HG03045 (cell line): Measurements from ENCODE around the gene SRSF1.
"Not testable (repeated sequence)": the region's sequence is repeated elsewhere in the genome, so short reads cannot be mapped to it uniquely, and the experiment has no call there.

ENCODE experiments used
- ATAC-seq: cut with Tn5 transposase; IDR thresholded peaks from one replicate; pipeline ENCODE4 v1.9.1; 2021; ENCODE audit warnings: mild to moderate bottlenecking, moderate library complexity; ENCODE audit not compliant: unreplicated experiment

SRSF1 gene

DNA sequence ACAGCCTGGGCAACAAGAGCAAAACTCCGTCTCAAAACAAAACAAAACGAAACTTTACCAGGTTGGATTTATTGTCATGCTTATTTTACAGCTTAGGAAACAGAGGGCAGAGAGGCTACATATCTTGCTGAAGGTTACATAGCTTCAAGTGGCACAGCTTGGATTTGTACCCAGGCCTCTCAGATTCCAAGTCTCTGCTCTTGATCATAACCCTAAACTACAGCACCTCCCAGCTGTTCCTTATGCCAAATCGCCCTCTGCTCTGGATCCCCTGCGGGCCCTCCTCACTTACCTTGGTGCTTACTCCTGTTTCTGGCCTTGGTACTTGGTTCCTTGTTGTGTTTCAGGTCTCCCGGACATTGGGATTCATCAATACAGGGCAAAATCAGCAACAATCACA lies 40.2 kb downstream of the SRSF1 start:
- ATAC-seq: no peak

DNA sequence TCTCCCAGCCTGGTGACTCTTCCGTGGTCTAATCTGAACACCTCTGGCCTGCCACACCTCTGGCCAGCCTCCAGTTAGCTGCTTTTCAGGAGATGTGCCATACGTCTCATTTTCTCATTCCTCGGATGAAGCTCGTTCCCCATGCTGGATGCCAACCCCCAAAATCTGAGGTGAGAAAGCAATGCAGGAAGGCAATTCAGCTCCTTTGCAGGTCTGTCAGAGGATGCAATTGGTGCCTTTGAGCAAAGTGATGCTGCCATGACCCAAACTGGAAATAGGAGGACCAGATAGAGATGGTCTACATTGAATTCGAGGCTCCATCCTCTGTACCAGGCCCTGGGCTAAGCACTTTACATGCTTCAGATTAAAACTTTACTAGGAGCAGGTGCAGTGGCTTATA lies 40.8 kb downstream of the SRSF1 start:
- no peak for ATAC-seq

DNA sequence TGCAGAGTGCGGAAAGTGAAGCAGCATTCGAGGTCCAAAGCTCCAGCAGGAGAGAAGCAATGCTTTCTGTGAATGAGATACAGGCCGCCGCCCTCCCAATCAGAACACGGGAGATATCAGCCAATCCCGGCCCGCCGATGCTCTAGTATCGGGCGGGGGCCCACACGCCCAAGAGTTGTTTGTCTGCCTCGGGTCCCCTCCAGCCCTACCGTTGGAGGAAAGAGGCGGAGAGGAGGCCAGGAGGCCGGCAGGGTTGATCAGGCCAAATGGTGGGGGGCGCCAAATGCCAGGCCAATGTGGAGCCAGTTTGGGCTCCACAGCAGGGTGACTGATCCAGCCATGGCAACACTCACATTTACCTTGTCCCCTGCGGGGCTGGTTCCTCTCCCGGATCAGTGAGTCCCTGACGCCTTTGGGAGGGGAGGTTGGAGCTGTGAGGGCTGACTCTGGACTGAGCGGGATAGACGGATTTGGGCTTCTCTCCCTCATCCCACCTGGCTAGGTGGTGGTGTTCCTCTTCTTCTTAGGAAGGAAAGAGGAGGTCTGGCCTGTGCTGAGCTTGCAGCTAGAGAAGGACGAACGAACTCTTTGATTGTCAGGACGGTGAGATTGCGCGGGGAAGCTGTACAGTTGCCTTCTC lies 41.4 kb downstream of the SRSF1 start:
- no peak for ATAC-seq

DNA sequence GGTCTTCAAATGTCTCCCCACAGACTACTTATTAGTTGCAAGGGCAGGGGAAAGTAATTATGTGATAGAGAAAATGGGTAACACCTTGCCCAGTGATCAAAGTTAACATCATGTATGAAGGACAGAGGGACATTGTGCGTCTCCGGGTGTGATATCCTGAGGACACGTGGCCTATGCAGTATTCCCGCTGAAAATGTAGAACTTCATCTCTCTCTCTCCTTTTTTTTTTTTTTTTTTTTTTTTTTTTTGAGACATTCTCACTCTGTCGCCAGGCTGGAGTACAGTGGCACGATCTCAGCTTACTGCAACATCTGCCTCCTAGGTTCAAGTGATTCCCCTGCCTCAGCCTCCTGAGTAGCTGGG lies 43.9 kb downstream of the SRSF1 start:
- no peak for ATAC-seq

DNA sequence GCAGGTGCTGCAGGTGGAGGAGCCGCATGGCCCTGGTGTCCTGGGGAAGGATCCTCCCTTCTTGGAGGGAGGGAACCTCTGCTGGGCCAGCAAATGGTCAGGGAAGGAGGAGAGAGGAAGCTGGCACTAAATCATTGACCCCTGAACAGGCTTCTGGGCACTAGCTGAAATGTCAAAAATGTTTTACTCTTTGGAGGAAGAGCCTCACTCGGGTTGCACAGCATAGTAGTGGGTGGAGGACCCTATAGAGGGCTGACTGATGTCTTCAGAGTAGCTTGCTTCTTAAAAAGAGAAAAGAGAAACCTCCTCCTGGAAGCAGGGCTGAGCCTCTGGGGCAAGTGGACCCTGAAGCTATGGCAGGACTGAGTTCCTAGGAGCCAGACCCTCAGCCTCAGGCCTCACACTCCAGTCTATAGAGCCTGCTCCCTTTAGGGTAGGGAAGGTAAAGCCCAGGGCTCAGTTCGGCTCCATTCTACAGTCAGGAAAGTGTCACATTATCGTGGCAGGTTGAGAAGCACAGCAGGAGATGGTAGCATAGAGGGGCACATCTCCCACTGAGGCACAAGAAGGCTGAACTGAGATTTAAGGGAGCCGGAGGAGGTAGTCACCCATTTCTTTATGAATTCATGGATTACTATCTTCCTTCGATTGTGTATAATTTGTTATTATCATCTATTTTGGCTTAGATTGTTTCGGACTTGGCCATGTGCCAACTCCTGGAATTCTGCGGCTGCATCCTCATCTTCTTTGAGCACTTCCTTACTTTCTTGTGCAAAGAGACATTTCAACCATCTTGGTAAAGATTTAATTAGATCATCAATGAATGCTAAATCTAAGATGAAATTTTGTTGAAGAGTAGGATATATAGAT lies 44.5 kb downstream of the SRSF1 start:
- no peak for ATAC-seq

DNA sequence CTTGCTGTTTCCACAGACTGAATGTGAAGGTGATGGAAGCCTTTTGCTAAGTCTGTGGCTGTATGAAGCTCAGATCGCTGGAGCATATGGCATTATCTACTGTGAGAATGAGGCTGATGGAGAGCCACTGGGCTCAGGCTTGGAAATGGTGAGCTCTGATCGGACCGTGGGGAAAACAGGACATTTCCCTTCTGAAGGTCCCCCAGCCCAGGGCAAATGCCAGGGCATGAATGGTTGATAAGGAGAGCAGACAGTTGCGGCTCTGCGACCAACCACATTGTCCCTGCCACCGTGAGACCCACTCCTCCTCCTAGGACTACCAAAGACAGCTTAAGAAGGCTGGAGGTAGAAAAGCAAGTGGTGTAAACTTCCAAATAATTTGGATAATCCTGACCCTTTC lies 47.1 kb downstream of the SRSF1 start:
- ATAC-seq: no peak

DNA sequence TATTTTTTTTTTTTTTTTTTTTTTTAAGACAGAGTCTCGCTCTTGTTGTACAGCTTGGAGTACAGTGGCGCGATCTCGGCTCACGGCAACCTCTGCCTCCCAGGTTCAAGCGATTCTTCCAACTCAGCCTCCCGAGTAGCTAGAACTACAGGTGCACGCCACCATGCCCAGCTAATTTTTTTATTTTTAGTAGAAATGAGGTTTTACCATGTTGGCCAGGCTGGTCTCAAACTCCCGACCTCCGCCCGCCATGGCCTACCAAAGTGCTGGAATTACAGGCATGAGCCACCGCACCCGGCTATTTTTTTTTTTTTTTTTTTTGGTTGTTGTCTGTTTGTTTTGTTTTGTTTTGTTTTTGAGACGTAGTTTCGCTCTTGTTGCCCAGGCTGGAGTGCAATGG lies 48.7 kb downstream of the SRSF1 start:
- ATAC-seq: not testable (repeated sequence)

DNA sequence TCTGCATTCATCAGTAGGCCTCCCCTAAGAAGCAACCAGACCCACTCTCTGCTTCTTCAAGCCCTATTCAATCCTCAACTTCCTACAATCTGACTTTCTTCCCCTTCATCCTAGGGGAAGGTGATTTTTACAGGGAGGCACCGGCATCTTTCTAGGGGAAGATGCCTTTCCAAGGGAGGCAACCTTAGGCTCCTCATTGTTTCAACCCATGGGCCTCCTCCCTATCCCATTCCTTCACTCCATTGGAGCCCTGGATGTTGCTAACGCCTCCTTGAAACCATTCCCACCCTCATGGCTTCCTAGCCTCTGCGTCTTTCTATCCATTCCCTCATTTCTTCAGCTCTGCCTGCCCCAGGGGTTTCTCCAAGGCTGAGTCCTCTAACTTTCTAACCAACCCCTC lies 49.2 kb downstream of the SRSF1 start:
- ATAC-seq: no peak

DNA sequence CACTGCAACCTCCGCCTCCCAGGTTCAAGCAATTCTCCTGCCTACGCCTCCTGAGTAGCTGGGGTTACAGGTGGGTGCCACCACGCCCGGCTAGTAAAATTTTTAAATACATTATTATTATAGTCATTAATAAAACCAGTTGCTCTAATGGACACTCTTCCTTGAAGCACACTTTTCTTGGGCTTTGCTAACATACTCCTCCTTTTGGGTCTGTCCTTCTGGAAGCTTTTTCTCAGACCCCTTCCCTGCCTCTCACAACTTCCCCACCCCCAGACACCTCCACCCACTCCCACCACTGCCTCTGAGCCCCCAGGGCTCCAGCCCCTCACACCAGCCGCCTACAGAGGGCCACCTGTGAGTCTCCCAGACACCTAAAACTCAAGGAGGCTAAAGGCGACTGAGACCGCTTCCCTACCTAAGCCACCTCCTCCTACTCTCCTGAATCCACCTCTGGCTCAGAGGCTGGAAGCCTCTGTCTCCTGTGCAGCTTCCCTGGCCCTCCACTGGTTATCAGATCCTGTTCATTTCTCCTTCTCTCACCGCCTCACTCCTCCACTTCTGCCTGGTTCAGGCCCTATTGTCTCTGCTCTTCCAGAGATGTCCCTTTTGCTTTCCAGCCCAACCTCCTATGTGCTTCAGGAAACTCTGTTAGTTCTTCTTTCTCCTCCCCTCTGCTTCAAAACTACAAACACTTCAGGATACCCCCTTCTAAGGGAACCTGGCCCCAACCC lies 49.8 kb downstream of the SRSF1 start:
- no peak for ATAC-seq

DNA sequence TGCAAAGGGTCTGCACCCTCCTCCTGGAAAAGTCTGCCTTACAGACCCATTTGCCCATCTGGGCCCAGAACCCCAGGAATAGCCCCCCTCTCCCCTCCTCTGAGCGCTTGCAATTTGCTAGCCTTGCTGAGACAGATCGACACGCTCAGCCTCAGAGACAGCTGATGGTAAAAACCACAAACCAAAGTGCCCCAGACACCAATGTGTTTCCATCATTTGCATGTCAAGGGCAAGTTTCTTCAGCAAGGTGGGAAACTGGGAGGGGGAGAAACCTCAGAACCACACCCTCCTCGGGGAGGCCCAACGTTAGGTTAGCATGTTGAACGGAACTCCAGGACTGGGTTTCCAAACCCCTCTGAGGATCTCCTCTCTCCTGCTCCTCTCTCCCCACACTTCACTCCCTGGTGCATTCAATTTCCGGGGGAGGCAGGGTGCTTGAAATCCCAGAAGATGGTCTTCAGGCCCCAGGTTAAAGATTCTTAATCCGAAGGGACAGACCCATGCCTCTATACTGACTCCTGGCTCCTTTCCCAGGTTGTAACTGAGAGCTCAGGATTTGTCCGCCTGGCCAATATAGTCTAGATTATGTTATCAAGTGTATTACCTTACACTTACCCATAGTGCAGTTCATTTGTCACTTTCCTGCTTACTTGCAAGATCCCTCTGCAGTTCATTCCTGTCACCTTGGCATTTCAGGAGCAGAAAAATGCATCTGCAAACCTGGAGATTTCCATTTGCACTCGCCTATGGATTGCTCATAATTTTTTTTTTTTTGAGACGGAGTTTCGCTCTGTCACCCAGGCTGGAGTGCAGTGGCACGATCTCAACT lies 50.5 kb downstream of the SRSF1 start:
- ATAC-seq: peak; percentile 69

DNA sequence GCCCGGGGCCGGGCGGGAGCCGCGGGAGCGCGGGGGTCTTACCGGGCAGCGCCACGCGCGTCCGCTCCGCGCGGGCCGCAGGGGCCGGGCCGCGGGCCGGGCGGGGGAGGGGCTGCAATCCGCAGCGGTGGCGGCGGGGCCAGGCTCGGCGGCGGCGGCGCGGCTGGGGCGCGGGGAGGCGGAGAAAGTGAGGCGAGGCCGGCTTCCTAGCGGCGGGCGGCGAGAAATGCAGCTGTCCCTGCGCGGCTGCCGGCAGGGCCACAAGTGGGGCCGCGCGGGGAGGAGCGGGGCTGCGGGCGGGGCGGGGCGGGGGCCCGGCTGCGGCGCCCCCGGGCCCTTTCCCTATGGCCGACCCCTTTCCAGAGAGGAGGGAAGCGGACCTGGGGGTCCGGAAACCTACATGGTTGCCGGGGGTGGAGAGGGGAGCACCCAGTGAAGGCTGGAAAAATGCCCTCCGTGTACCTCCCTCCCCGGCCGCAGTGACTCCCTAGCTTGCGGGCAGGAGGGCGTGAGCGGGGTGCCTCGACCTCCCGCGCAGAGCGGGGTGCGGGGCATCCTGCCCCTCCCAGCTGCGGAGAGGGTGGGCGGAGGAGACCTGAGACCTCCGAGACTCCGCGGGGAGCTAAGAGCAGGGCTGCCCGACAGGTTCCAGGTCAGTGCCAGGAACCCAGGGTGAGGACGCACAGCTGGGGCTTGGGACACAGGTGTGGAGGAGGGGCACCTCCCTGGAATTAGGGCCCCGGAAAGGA lies 51.7 kb downstream of the SRSF1 start, which contains the start of gene CUEDC1:
TSS of gene CUEDC1 (minus strand) at position 230 of the 749 bp plus-strand sequence. CDS start 69,848 bp downstream, outside the sequence.
- peak; percentile 62 for ATAC-seq

DNA sequence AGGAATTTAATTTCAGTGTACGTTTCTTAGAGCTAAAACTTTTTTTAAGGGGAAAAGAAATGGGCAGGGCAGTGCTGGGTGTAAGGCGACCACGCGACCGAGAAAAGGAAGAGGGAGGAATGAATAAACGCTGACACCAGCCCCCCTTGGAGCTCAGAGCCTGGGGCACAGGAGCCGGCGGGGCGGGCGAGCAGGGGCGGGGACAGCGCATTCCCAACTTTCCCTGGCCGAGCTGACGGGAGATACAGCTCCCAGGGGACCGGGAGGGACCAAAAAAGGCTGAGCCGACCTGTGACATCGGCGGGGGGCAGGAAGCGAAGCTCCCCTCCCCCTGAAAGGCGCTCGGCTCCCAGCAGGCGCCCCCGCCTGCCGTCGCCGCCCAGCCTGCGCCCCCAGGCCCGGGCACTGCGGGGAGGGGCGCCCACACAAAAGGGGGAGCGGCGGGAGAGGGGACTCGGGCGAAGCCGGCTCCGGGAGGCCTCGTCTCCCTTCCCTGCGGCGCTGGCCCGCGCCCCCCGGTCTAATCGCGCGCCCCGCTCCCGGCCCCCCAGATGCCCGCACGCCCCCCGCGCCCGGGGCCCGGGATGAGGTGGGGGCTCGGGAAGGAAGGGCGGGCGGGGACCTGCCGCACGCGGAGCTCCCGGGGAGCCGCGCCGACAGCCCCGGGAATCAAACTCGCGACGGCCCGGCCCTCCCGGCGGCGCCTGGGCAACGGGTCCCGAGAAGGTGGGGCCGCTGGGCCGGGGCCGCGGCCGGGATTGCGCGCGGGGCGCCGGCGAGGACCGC lies 52.5 kb downstream of the SRSF1 start:
- ATAC-seq: peak; percentile 13

DNA sequence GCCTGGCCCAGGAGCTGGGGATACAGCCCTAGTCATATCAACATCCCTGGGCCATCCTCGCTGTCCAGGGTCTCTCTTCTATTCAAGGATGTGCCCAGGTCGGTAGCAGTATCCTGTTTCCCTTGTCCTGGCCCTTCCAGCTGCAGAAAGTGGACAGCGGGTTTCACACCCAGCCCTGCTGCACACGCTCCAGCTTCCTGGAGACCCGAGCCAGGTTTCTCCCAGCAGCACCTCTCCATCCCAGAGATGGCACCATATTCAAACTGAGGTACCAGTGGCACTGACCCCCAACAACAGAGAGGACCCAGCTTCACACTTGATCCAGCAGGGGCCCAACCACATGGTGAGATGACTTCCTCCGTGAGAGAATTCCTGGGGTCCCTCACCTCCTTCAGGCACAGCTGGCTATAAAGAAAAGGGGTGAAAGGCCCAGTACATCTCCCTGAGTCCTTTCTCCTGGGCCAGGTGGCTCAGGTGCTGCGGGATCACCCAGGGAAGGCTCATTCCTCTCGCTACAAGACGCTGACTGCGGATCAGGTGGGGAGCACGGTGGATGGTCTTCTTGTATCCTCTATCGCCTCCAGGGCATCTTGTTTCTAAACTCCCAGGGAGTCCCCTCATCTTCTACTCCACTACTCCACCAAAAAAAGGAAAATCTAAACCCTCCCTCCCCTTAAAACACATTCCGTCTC lies 53.2 kb downstream of the SRSF1 start:
- no peak for ATAC-seq
